HG02623 (cell line): ENCODE results near the gene MLPH.

ENCODE experiments used
- ATAC-seq: cut with Tn5 transposase; IDR thresholded peaks from one replicate; pipeline ENCODE4 v1.9.1; 2021; ENCODE audit warnings: moderate library complexity; ENCODE audit not compliant: unreplicated experiment

The MLPH gene

DNA sequence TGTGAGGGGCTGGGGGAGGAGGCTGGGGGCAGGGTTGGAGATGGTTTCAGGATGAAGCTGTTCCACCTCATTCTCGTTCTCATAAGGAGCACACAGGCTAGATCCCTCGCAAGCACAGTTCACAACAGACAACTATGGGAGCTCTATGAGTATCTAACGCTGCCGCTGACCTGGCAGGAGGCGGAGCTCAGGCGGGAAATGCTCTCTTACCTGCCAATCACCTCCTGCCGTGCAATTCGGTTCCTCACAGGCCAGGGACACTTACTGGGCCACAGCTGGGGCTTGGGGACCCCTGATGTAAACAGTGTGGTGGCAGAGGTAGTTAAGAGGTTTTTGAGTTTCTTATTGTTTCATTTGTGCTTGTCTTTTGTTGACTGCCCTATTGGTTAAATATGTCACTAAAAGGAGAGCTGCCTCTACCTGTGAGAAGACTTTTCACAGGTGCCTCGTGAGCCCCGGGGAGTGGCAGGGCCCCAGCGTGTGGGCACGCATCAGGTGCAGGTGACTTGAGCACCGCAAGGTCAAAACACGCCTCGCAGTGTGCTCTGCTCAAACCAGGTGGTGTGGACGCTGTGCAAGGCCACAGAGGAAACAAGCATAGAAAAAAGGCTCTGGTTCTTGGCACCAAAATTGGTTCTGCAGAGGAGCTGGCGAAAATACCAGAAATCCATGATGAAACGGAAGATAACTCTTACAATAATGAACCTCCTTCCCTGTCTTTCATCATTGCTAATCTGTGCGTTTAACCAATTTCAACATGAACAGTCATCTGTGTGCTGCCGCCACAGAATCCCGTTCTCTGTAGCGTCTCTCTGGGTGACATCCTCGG, 10.2 kb downstream of the MLPH start:
- no peak for ATAC-seq

- no peak for ATAC-seq
Observed at GRCh38 chr2:237497838-237498186, 10.8 kb downstream of the MLPH start.

GRCh38 chr2:237498341-237498740, 11.3 kb downstream of the MLPH start:
- ATAC-seq, result no peak

GRCh38 chr2:237500681-237501424, 13.8 kb downstream of the MLPH start:
- no peak for ATAC-seq

- ATAC-seq, result no peak
Observed at GRCh38 chr2:237501892-237502513, 15.0 kb downstream of the MLPH start.

GRCh38 chr2:237503201-237503600, 16.1 kb downstream of the MLPH start:
- no peak for ATAC-seq

GRCh38 chr2:237505188-237505939, 18.3 kb downstream of the MLPH start:
- ATAC-seq, result no peak

DNA sequence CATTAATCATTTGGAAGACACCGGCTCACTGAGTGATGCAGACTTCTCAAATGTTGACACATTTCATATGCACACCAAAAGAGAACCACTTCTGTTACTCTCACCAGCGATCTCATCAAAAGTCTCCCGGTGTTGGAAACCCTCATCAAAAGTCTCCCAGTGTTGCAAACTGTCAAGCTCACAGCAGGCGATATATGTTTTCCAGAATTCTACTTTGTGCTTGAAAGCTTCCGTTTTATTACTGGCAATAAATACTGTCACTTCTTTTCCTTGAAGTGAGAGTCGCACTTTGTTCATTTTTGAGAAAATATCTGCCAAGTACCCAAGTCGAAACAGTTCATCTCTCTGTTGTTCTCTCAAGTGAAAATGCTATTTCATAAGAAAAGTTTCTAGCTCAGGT, 20.5 kb downstream of the MLPH start:
- ATAC-seq, result no peak

DNA sequence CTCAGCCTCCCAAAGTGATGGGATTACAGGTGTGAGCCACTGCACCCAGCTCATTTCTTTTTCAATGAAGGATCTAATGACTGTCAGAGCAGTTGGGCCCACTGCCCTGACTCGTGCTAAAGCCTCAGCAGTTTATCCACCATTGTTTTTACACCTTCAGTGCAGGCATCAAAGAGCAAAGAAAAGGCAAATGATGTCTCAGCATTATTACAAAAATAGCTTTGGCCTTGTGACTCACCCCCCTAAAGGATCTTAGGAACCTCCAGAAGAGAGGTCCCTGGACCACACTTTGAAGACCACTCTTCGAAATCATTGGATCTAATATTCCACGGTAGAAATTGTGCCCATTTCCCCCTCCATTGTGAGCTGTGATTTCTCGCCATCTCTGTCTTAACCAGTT, 21.3 kb downstream of the MLPH start:
- no peak for ATAC-seq

GRCh38 chr2:237509151-237509550, 22.1 kb downstream of the MLPH start:
- no peak for ATAC-seq

DNA sequence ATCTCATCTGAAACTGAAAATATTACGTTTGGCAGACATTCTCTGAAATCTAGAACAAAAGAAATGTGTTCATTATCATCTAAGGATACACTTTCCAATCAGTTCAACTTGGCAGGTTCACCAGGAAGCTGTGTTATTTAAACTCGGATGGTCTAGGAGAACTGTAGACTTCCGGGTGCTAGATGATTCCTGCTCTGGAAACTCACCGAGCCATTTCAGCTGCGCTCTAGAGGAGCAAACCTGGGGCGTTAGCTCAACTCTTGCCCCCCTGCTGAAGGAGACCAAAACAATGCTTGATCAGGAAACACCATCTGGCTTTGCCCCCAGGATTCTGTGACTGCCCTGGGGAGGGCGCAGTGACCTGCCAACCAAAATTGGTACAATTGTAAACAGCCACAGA, 22.9 kb downstream of the MLPH start:
- no peak for ATAC-seq

DNA sequence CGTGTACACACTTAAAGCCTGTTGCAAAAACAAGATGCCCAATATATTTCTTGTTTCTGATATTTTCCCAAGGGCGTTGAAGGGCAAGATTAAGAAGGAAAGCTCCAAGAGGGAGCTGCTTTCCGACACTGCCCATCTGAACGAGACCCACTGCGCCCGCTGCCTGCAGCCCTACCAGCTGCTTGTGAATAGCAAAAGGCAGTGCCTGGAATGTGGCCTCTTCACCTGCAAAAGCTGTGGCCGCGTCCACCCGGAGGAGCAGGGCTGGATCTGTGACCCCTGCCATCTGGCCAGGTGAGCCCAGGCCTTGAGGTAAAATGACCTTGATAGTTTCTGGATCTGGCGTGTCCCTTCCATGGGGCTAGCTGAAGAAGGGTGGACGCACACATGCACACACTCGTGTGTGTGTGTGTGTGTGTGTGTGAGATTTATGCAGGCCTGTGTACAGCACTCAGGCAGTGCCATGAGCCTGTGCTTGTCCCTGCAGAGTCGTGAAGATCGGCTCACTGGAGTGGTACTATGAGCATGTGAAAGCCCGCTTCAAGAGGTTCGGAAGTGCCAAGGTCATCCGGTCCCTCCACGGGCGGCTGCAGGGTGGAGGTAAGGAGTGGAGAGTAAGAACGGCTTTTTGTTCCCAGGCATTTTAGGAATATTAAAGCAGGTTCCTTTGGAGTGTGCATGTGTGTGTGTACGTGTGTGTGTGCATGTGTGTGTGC, 23.6 kb downstream of the MLPH start:
- no peak for ATAC-seq

GRCh38 chr2:237511433-237511832, 24.4 kb downstream of the MLPH start:
- ATAC-seq, result no peak

DNA sequence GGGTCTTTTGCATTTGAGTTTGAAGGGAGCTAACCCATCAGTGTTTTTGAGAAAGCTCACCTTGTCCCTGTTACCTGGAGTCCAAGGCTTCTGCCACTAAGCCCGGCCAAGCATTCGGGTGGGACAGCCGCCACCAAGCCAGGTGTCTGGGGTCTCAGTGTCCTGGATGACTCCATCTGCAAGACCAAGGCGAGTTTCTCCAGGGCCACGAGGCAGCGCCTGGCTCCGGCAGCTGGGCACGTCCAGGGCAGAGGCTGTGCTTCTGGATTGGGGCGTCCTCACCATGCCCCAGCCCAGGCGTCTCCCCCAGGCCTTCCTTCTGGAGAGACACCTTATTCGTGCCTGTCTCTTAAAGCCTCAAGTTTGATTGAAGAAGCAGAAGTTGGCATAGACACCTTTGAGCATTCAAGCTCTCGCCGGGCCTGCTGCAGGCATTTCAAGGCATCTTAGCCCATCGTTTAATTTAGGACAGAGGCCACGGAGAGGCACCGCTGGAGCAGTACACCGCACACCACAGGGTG, 24.9 kb downstream of the MLPH start:
- no peak for ATAC-seq

DNA sequence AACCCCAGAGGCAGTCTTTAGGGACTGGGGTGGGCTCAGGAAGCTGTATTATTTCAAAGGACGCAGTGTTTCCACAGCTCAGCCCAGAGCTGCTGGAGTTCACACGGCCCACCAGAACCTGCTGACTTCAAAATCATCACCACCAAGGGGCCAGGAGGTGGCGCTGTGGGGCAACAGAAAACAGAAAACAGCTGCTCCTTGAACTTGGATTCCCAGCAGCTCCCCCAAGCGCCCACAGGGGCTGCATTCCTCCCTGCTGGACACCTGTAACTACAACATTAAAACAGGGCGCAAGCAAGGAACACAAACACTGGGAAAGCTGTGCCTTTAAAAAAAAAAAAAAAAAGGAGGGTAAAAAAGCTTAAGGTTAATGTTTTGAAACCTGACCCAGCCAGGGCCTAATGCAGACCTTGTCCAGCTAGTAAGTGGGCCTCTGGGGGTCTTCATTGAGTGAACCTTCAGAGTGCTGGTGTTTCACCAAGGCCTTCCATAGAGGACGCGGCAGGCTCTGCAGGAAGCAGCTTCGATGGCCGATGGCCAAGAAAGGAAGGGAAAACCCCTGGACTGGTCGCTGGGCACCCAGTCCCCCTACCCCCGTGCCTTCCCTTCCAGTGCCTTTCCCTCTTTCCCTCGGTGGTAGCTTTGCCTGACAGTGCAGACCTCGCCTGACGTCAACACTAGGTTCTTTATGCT, 25.9 kb downstream of the MLPH start:
- no peak for ATAC-seq

- ATAC-seq, result no peak
Observed at GRCh38 chr2:237513693-237514092, 26.6 kb downstream of the MLPH start.

GRCh38 chr2:237514474-237515130, 27.6 kb downstream of the MLPH start:
- ATAC-seq, result no peak

DNA sequence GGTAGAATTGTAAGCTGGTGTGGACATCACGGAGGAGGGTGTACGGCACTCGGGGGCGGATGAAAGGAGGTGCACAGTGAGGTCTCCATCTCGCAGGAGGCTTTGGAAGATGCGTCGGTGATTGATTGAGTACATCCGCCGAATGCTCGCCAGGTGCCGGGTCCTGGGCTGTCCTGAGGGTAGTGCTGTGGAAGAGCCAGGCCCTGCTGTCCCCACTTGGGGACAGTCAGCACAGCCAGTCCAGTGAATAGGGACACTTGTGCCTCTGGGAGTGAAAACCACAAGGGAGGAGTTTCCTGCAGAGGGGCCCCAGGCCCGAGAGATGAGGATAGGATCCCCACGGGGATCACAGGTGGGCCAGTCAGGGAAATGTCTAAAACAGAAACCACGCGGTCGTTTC, 28.1 kb downstream of the MLPH start:
- ATAC-seq, result no peak

DNA sequence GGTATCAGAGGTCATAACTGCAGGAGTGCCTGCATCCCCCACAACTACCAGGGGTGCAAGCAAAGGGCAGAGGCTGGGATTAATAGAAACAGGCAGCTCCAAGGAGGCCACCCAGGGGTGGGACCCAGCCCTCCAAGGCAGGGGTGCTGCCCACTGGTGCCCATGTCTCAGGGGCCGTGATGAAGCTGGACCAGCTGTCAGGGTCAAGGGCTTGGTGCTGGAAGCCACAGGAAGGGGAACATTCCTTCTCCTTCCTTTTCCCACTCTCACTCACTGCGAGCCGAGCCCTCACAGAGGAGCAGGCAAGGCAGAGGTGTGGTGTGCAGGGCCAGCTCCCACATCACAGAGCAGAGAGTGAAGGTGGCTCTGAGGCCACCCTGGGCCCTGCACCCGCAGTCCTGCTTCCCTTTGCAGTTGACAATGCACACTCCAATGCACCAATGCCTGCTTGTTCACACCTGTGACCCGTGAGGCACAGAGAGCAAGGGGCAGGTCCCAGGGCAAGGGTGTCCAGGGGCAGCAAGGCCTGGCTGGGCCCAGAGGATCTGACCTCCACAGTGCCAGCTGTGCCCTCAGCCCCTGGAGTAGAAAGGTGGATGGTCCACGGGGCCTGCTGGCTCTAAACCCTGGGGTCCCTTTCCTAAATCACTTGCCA, 28.7 kb downstream of the MLPH start:
- no peak for ATAC-seq
